CD14-positive monocyte (primary cell): ENCODE measurements around the gene EDDM13. TPM values are rescaled to one million over a fixed set of nuclear protein-coding genes. Genes with fewer than 3 reads are reported as not detected.

Source experiments
- DNase-seq, 3 donors: peaks; one replicate each; pipeline ENCODE4 v3.0.0-alpha.2; 2011 to 2022
- H2AFZ ChIP-seq: 2 replicates; pipeline ENCODE4 v1.6.0; 2012; ENCODE audit warnings: mild to moderate bottlenecking, low read depth, low read length, inconsistent platforms; ENCODE audit not compliant: insufficient read depth, poor library complexity, severe bottlenecking
- H3K27ac ChIP-seq, 2 donors: 1 replicate in 1 of 2; 2 replicates in 1 of 2; pipeline ENCODE4 v1.5.1; 2012 to 2013; ENCODE audit warnings: low read length in 2 of 2, control low read depth in 1 of 2, inconsistent platforms in 1 of 2, low read depth in 1 of 2, mild to moderate bottlenecking in 1 of 2
- H3K27me3 ChIP-seq, 2 donors: one replicate each; pipeline versions ENCODE4 v1.6.0 to v1.6.1; 2011 to 2013; ENCODE audit warnings: low read length in 2 of 2; ENCODE audit not compliant: control insufficient read depth in 2 of 2, insufficient read depth in 2 of 2
- H3K36me3 ChIP-seq, 2 donors: replicated peaks in 1 of 2; 1 replicate in 1 of 2; 2 replicates in 1 of 2; pipeline versions ENCODE4 v1.5.1 to v1.6.1; 2012 to 2013; ENCODE audit warnings: low read length in 2 of 2, control low read depth in 1 of 2, inconsistent platforms in 1 of 2, mild to moderate bottlenecking in 1 of 2; ENCODE audit not compliant: insufficient read depth in 2 of 2, control insufficient read depth in 1 of 2
- H3K4me1 ChIP-seq, 2 donors: 1 replicate in 1 of 2; 2 replicates in 1 of 2; pipeline versions ENCODE4 v1.5.1 to v1.6.1; 2012 to 2013; ENCODE audit warnings: low read length in 2 of 2, control low read depth in 1 of 2, inconsistent platforms in 1 of 2, mild to moderate bottlenecking in 1 of 2, moderate library complexity in 1 of 2; ENCODE audit not compliant: insufficient read depth in 2 of 2, control insufficient read depth in 1 of 2
- H3K4me2 ChIP-seq: replicated peaks from 2 replicates; pipeline ENCODE3; 2012; ENCODE audit warnings: low read length, moderate library complexity, mild to moderate bottlenecking; ENCODE audit not compliant: poor library complexity, severe bottlenecking; ENCODE audit errors: extremely low read depth
- H3K4me3 ChIP-seq, 3 experiments: fragments of 200-600 bp in 1 of 3; sonication (generic) in 1 of 3; replicated peaks in 1 of 3; 1 replicate in 2 of 3; 2 replicates in 1 of 3; pipeline ENCODE4 v1.5.1; 2011 to 2013; ENCODE audit warnings: low read length in 3 of 3, mild to moderate bottlenecking in 3 of 3, control low read depth in 2 of 3, low read depth in 2 of 3, inconsistent platforms in 1 of 3, moderate library complexity in 1 of 3
- H3K79me2 ChIP-seq: 2 replicates; pipeline ENCODE4 v1.6.0; 2012; ENCODE audit warnings: mild to moderate bottlenecking, control low read depth, inconsistent platforms, low read length, moderate library complexity; ENCODE audit not compliant: insufficient read depth
- H3K9ac ChIP-seq: 2 replicates; pipeline ENCODE4 v1.6.0; 2017; ENCODE audit warnings: low read length, mild to moderate bottlenecking; ENCODE audit not compliant: insufficient read depth, poor library complexity, severe bottlenecking
- H3K9me3 ChIP-seq, 2 donors: replicated peaks in 1 of 2; 1 replicate in 1 of 2; 2 replicates in 1 of 2; pipeline versions ENCODE4 v1.5.1 to v1.6.1; 2012 to 2013; ENCODE audit warnings: low read length in 2 of 2, control low read depth in 1 of 2; ENCODE audit not compliant: control insufficient read depth in 1 of 2, insufficient read depth in 1 of 2
- H4K20me1 ChIP-seq: 2 replicates; pipeline ENCODE4 v1.6.0; 2012; ENCODE audit warnings: mild to moderate bottlenecking, low read length, control low read depth, moderate library complexity; ENCODE audit not compliant: insufficient read depth
- H3K27ac Mint-ChIP-seq, 7 donors: one replicate each; pipeline ENCODE4 v1.8.0; 2020; ENCODE audit warnings: mild to moderate bottlenecking in 7 of 7, mixed read lengths in 7 of 7, moderate library complexity in 6 of 7, inconsistent platforms in 2 of 7
- H3K27me3 Mint-ChIP-seq, 3 donors: one replicate each; pipeline ENCODE4 v1.8.0; 2021 to 2022; ENCODE audit warnings: low read depth in 3 of 3, mild to moderate bottlenecking in 3 of 3, mixed read lengths in 3 of 3, moderate library complexity in 3 of 3, inconsistent platforms in 1 of 3
- H3K36me3 Mint-ChIP-seq, 2 donors: one replicate each; pipeline ENCODE4 v1.8.0; 2020; ENCODE audit warnings: mixed read lengths in 2 of 2, inconsistent platforms in 1 of 2, mild to moderate bottlenecking in 1 of 2
- H3K4me1 Mint-ChIP-seq: one replicate; pipeline ENCODE4 v1.8.0; 2020; ENCODE audit warnings: mild to moderate bottlenecking, mixed read lengths
- H3K4me3 Mint-ChIP-seq, 2 donors: one replicate each; pipeline ENCODE4 v1.8.0; 2020; ENCODE audit warnings: mild to moderate bottlenecking in 2 of 2, mixed read lengths in 2 of 2, moderate library complexity in 1 of 2
- H3K9me3 Mint-ChIP-seq, 7 donors: one replicate each; pipeline ENCODE4 v1.8.0; 2020 to 2022; ENCODE audit warnings: mixed read lengths in 7 of 7, mild to moderate bottlenecking in 6 of 7, moderate library complexity in 6 of 7, inconsistent platforms in 2 of 7
- WGBS: methylation state at CpG from one replicate; pipeline ENCODE4 v1.1.5; 2013; ENCODE audit warnings: missing lambda C conversion rate; ENCODE audit not compliant: insufficient coverage; 5-methylcytosine and 5-hydroxymethylcytosine counted together
- intact Hi-C, 2 donors: fragments of 100-400 bp; cut with micrococcal nuclease; formaldehyde crosslinking; loops; one replicate each; pipeline versions ENCODE4 v1.15.0 to v1.15.1; 2023
- polyA plus RNA-seq, 3 donors: library from polyadenylated mRNA; depleted of rRNA in 1 of 3; unstranded in 2 of 3; stranded (reverse) in 1 of 3; fragments of 300-500 nt in 2 of 3; fragments of >200 nt in 1 of 3; fragmentation: Illumina TruSeq in 2 of 3; gene quantifications; 1 replicate in 2 of 3; 2 replicates in 1 of 3; pipeline ENCODE4 v1.2.3, GENCODE V29; 2012 to 2021
- TF ChIP-seq, protein P1 (sequence below): fragments of 200-600 bp; IDR thresholded peaks from one replicate; pipeline ENCODE4 v1.8.0; 2022; ENCODE audit warnings: antibody characterized with exemption, mild to moderate bottlenecking

EDDM13 gene
- polyA plus RNA-seq, 3 donors: 0.25 to 0.70 (median 0.61) TPM

DNA sequence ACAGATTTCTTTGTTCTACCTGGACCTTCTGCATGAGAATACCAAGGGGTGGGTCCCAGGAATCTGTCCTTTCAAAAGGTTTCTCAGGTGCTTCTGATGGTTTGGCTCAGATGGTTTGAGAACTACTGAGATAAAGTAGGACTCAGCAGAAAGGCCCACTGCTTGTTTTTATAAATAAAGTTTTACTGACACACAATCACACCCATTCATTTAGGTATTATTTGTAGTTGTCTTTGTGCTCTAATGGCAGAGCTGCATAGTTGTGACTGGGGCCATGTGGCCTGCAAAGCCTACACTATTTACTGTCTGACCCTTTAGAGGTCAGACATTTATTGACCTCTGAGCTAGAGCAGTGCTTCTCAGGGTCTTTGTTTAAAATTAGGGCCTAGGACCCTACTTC is 17.6 kb downstream of the EDDM13 start:
- no peaks in the 10 kb centered on the region for H3K27me3 ChIP-seq
- no peaks in the 10 kb centered on the region for H3K4me1 ChIP-seq
- no peak overlapping the region for H2AFZ ChIP-seq
- no peaks in the 10 kb centered on the region for H3K79me2 ChIP-seq
- H3K9ac ChIP-seq: no peak overlapping the region
- no peak overlapping the region for H3K4me3 ChIP-seq
- H3K27me3 Mint-ChIP-seq: peaks cover 0 to 2% (median 1%) of the 10 kb centered on the region in 3 donors
- peaks cover 0 to 4% (median 0%) of the 10 kb centered on the region in 7 donors for H3K9me3 Mint-ChIP-seq
- no peak for DNase-seq
- no peak overlapping the region for H3K4me3 Mint-ChIP-seq
- H3K36me3 ChIP-seq: peaks cover 10 to 75% of the 10 kb centered on the region in 2 donors
- no peaks in the 10 kb centered on the region for H3K9me3 ChIP-seq
- intact Hi-C loops: no loop called here
- no peaks in the 10 kb centered on the region for H4K20me1 ChIP-seq
- H3K4me1 Mint-ChIP-seq: peaks cover 15% of the 10 kb centered on the region
- no peak overlapping the region for H3K27ac ChIP-seq
- H3K4me2 ChIP-seq: no peak overlapping the region
- no peak overlapping the region for H3K27ac Mint-ChIP-seq
- TF ChIP-seq, protein P1, sequence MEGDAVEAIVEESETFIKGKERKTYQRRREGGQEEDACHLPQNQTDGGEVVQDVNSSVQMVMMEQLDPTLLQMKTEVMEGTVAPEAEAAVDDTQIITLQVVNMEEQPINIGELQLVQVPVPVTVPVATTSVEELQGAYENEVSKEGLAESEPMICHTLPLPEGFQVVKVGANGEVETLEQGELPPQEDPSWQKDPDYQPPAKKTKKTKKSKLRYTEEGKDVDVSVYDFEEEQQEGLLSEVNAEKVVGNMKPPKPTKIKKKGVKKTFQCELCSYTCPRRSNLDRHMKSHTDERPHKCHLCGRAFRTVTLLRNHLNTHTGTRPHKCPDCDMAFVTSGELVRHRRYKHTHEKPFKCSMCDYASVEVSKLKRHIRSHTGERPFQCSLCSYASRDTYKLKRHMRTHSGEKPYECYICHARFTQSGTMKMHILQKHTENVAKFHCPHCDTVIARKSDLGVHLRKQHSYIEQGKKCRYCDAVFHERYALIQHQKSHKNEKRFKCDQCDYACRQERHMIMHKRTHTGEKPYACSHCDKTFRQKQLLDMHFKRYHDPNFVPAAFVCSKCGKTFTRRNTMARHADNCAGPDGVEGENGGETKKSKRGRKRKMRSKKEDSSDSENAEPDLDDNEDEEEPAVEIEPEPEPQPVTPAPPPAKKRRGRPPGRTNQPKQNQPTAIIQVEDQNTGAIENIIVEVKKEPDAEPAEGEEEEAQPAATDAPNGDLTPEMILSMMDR: no peak
- H3K36me3 Mint-ChIP-seq: peaks cover 56 to 74% of the 10 kb centered on the region in 2 donors

DNA sequence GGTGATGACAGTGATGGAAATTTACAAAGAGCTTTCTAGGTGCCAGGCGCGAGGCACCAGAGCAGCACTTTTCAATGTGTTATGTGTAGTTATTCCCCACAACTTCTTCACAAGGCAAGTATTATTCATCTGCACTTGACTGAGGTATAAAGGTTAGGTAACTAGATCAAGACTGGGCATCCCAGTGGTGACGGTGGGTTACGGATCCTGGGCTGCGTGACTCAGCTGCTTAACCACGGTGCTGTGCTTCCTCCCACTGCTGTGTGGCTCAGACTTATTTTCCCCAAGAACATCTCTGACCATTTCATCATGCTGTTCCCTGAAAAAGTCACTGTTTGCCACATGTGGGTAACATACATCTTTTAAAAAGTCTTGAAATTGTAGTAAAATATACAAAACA is 19.3 kb downstream of the EDDM13 start:
- peaks cover 21 to 87% of the 10 kb centered on the region in 2 donors for H3K36me3 ChIP-seq
- H4K20me1 ChIP-seq: no peaks in the 10 kb centered on the region
- H3K9me3 ChIP-seq: no peaks in the 10 kb centered on the region
- Mint-ChIP-seq H3K9me3 (peaks cover 0 to 4% (median 0%) of the 10 kb centered on the region in 7 donors), H3K27ac (peak overlapping the region in 2 of 7 donors; percentile 10 to 70), H3K4me3 (no peak overlapping the region), H3K4me1 (peaks cover 15% of the 10 kb centered on the region), H3K36me3 (peaks cover 66 to 84% of the 10 kb centered on the region in 2 donors), H3K27me3 (peaks cover 0 to 2% (median 1%) of the 10 kb centered on the region in 3 donors)
- intact Hi-C loops: no loop called here
- H2AFZ ChIP-seq: no peak overlapping the region
- peak overlapping the region in 1 of 2 donors; percentile 9 for H3K27ac ChIP-seq
- no CpG with 5 or more reads among the region's 6 CpGs for WGBS
- TF ChIP-seq, protein P1: no peak
- H3K9ac ChIP-seq: no peak overlapping the region
- H3K27me3 ChIP-seq: no peaks in the 10 kb centered on the region
- no peaks in the 10 kb centered on the region for H3K79me2 ChIP-seq
- H3K4me2 ChIP-seq: no peak overlapping the region
- H3K4me1 ChIP-seq: no peaks in the 10 kb centered on the region
- DNase-seq: peak in 1 of 3 donors; percentile 37
- no peak overlapping the region for H3K4me3 ChIP-seq
